Inferior parietal cortex (tissue), 1 donor: ENCODE results near the gene ZFY.
"Not testable (repeated sequence)": the region's sequence is repeated elsewhere in the genome, so short reads cannot be mapped to it uniquely, and the experiment has no call there.

ENCODE experiments used
- DNase-seq: peaks from one replicate; pipeline ENCODE4 v3.0.0-alpha.2; 2016; ENCODE audit errors: extremely low spot score

ZFY gene

DNA sequence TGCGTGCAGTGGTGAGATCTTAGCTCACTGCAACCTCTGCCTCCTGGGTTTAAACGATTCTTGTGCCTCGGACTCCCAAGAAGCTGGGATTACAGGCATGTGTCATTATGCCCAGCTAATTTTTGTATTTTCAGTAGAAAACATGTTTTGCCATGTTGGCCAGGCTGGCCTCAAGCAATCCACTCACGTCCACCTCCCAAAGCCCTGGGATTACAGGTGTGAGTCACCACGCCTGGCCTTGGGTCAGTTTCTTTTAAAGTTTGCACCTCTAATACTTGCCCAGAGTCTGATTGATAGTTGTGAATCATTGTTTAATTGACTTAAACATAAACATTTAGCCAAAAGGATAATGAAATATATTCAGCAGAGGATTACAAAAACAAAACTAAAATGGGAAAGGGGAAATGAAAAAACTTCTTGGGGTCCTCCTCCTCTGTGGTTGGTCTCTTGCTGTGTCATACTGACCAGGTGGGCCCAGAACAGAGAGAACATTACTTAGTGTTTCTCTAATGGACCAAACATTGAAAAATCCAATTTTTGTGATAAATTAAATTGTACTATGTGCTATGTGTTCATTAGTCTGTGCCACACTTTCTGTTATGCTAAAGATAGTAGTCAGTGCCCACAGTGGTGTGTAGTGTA lies 38.0 kb downstream of the ZFY start:
- no peak for DNase-seq

DNA sequence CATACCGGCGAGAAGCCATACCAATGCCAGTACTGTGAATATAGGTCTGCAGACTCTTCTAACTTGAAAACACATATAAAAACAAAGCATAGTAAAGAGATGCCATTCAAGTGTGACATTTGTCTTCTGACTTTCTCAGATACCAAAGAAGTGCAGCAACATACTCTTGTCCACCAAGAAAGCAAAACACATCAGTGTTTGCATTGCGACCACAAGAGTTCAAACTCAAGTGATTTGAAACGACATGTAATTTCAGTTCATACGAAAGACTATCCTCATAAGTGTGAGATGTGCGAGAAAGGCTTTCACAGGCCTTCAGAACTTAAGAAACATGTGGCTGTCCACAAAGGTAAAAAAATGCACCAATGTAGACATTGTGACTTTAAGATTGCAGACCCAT lies 44.1 kb downstream of the ZFY start:
- DNase-seq: no peak

DNA sequence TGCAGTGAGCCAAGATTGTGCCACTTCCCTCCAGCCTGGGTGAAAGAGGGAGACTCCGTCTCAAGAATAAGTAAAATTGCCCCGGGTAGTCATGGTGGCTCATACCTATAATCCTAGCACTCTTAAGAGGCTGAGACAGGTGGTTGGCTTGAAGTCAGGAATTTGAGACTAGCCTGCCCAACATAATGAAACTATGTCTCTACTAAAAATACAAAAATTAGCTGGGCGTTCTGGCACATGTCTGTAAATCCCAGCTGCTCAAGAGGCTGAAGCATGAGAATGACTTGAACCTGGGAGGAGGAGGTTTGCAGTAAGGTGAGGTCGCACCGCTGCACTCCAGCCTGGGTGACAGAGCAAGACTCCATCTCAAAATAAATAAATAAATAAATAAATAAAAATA lies 49.3 kb downstream of the ZFY start:
- DNase-seq: no peak

DNA sequence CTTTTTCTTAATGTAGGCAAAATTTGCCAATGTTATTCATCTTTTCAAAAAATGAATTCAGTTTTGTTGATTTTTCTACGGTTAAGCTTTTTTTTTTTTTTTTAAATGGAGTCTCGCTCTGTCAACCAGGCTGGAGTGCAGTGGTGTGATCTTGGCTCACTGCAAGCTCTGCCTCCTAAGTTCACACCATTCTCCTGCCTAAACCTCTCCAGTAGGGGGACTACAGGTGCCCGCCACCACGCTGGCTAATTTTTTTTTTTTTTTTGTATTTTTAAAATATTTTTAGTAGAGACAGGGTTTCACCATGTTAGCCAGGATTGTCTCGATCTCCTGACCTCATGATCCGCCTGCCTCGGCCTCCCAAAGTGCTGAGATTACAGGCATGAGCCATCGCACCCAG lies 52.0 kb downstream of the ZFY start:
- DNase-seq: not testable (repeated sequence)

DNA sequence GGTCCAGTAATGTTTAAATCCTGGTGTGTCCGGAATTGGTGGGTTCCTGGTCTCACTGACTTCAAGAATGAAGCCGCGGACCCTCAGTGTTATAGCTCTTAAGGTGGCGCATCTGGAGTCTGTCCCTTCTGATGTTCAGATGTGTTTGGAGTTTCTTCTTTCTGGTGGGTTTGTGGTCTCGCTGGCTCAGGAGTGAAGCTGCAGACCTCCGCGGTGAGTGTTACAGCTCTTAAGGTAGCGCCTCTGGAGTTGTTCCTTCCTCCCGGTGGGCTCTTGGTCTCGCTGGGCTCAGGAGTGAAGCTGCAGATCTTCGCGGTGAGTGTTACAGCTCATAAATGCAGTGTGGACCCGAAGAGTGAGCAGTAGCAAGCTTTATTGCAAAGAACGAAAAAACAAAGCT lies 62.2 kb downstream of the ZFY start:
- not testable (repeated sequence) for DNase-seq

DNA sequence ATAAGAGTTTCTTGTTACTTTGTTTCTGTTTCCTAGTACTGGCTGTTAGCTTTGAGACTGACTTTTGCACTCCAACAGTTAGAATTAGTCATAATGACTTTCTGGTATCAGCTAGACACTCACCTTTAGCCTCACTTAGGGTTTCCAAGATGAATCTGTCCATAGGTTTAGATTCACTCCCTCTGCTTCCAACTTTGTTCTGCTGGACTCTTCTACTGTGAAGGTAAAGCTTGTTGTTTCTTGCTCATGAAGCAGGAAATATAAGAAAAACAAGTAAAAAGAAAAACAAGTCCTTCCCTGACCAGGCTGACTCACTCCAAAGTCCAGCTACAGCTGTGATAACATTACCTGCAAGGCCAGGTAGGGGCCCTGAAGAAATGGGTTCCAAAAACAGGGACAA lies 67.0 kb downstream of the ZFY start:
- no peak for DNase-seq

DNA sequence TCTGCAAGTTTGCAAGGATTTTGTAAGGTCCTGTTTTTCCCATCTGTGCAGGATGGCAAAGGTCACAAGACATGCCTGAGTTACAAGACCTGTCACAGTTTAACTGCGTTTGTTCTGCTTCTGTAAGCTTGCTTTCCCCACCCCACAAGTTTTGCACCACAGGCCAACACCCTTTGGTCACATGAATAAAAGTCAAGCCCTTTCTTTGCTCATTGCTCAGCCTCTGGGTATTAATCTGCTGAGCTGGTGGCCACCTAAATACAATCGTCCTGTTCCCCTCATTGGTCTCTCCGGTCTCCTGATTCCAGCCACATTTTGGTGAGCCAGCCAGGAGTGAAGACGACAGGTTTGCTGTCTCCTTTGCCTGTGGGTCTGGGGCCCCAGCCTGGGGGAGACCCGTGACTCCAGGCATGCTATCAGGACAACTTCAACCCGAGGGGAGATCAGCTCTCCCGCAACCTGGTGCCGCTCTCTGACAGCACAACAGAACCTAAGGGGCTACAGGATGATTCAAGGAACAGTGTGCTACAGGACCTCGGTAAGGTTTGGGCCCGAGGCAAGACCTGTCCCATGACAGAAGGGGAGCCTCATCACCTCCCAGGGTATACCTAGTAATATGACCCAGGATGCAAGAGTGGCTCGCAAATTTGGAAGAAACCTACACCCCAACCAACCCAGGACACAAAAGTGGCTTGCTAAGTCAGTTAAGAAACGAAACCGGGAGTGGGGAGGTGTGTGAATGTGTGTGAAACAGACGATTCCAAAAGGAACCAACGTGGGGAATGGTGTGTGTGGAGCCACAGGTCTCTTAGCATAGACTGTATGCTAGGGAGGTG lies 67.7 kb downstream of the ZFY start:
- DNase-seq: no peak

DNA sequence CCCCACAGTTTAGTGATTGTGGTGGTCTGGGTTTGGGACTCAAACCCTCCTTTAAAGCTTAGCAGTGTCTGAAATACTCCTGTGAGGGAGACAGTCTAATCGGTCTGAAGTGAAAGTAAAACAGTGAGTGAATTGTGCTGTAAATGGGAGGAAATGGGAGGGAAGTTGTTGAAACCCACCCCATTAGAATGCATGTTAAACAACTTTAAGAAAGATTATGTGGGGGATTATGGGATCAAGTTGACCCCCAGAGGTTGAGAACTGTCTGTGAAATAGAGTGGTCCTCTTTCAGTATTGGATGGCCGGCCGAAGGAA lies 68.3 kb downstream of the ZFY start:
- DNase-seq: no peak

DNA sequence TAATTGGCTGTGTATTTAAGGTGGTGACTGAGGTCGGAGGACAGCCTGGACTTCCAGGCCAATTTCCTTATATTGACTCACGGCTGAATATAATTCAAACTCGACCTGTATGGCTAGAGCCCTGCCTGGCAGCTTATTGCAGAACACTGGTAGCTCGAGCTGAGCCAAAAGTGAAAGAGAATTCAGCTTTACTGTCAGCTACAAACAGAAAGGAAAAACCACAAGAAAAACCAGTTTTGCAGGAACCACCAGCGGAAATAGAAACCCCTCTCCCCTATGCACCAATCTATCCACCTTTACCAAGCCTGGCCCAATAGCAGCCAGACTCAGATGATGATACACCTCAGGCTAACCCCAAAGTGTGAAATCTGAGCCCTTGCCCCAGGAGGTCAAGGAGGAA lies 68.7 kb downstream of the ZFY start:
- no peak for DNase-seq

DNA sequence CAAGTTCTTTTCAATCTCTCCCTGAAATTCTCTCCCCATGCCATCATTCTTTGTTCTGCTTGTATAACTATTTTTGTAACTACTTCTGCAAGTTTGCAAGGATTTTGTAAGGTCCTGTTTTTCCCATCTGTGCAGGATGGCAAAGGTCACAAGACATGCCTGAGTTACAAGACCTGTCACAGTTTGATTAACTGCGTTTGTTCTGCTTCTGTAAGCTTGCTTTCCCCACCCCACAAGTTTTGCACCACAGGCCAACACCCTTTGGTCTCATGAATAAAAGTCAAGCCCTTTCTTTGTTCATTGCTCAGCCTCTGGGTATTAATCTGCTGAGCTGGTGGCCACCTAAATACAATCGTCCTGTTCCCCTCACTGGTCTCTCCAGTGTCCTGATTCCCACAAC lies 70.8 kb downstream of the ZFY start:
- DNase-seq: not testable (repeated sequence)

DNA sequence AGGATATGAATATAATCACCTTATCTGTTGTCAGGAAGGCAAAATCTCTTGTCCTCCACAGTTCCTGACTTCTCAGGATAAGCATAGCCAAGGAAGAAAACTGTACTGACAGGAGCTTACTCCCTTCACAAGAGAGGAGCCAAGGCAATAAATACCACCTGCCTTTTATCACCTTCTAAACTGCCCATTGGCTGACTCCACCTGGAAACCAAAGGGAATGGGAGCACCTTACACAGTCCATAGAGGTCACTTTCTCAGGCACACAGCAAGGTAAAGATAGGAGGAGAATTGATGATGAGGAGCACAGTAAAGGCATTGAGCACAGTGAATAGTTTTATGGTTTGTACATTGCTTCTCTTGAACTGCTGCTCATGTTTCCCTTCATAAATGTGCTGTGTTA lies 72.8 kb downstream of the ZFY start:
- no peak for DNase-seq

DNA sequence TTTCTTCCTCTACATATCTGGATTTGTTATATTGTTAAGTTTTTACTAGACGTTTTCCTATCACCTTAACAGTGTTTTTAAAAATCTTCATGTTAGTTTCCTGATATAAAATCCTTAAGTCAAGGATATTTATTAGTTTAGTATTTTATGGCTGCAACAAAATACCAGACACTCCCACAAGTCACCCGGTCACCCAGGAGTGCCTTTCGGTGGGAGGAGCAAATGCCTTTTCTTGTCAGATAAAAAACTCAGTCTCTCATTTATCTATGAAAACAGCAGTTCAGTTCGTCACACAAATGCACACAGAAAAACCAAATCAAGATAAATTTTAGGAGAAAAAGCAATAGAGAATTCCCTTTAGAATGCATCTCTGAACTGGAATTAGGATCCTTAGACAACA lies 77.0 kb downstream of the ZFY start:
- no peak for DNase-seq

DNA sequence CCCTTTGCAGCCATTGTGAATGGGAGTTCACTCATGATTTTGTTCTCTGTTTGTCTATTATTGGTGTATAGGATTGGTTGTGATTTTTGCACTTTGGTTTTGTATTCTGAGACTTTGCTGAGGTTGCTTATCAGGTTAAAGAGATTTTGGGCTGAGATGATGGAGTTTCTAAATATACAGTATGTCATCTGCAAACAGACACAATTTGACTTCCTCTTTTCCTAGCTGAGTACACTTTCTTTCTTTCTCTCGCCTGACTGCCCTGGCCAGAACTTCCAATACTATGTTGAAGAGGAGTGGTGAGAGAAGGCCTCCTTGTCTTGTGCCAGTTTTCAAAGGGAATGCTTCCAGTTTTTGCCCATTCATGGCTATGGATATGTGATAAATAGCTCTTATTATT lies 81.4 kb downstream of the ZFY start:
- no peak for DNase-seq

DNA sequence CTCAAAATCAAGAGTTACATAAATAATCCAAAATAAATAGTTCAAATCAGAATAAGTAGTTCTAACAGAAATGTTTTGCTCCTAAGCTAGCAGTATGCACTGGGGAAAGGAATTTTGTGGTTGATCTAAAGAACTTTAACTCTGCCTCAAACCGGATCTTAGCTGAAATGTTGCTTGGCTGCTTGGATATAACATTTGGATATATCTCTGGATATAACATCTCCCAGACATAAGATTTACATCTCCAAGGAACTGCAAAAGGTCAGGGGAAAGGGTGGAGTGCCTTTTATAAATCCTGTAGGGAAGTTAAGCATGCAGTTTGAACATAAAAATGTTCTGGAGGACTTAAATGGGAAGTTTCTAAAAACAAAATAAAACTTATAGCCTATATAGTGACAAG lies 83.4 kb downstream of the ZFY start:
- DNase-seq: no peak

DNA sequence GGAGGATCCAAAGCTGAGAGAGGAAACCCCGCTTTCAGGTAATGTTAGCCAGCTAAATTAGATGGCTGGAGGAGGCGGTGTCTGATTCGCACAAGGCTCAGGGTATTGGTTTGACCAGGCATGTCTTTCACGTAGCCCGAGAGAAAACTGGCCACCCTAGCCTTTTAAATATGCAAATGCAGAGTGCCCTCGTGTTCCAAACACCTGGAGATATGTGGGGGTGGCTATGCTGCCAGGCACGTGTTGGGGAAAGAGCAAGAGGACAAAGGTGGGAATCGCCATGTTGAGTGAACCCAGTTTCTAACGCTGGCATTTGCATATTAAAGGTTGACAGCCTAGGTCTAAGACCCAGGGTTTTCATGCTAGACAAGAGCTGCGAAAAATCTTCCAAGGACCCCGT lies 84.4 kb downstream of the ZFY start:
- no peak for DNase-seq

DNA sequence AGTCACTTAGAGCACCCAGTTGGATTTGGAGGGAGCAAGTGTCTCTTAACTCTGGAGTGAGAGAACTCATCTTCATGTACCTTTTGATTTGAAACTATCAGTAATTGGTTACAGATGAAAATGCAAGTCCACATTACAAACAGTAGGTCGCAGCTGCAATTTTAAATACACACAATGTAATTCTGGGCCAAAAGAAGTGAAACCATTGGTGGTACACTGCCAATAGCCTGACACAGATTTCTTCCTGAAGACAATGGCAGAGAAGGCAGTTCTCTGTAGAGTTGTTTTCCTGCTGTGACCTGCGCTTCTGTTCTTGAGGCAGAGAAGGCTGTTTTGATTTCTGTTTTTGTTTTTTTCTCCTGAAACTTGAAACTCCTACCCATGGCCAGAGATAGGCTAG lies 86.0 kb downstream of the ZFY start:
- no peak for DNase-seq

DNA sequence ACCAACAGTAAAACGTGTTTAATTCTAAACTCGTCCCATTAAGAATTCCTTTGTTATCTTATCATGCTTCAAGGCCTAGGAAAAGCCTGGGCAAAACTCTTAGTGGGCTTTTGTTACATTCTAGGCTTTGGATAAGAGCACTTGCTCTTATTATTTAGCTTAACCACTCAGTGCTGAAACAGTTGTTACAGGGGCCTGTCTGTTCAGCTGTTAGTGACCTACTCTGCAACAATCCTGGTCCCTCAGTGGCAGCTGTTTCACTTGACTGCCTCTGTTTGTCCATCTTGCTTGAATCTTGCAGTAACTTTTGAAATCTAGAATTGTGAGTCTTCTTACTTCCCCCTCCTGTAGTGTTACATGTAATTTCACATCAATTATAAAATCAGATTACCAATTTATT lies 88.4 kb downstream of the ZFY start:
- no peak for DNase-seq

DNA sequence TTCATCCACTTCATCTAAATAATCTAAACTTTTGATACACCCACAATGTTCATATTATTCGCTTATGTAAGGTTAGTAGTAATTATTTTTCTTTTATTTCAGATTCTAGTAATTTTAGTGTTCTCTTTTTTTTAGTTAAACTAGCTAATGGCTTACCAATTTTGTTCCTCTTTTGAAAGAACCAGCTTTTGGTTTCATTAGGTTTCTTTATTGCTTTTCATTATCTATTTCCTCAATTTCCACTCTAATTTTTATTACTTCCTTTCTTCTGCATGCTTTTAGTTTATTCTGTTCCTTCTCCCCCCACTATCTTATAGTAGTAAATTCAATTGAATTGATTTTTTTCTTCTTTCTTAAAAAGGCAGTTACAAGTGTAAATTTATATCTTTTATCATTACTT lies 90.2 kb downstream of the ZFY start:
- no peak for DNase-seq
